Anterior cingulate cortex (tissue), 58 donors: Measurements from ENCODE around the gene KANSL2.
A peak's percentile ranks its signal among the peaks of the same experiment; 100 is the strongest.
"Not testable (repeated sequence)": the region's sequence is repeated elsewhere in the genome, so short reads cannot be mapped to it uniquely, and the experiment has no call there.

Source experiments
- DNase-seq, 58 donors: peaks; one replicate each; lab custom pipeline; 2025; lab: John Stamatoyannopoulos, UW

The KANSL2 gene

GRCh38 chr12:48686615-48687334 is 4.7 kb upstream of the KANSL2 start:
- no peak for DNase-seq

GRCh38 chr12:48686037-48686595 is 4.1 kb upstream of the KANSL2 start:
- DNase-seq, result no peak

GRCh38 chr12:48683534-48683933 is 1.5 kb upstream of the KANSL2 start:
- DNase-seq, result no peak

- DNase-seq, result no peak
These were observed 889 bp upstream of the KANSL2 start for GRCh38 chr12:48682927-48683326.

GRCh38 chr12:48682533-48682905 is 481 bp upstream of the KANSL2 start:
- not testable (repeated sequence) for DNase-seq

GRCh38 chr12:48681399-48681709 is 684 bp downstream of the KANSL2 start:
- peak in 1 of 58 donors; percentile 53 for DNase-seq

- no peak for DNase-seq
These were observed 1.2 kb downstream of the KANSL2 start for GRCh38 chr12:48680861-48681260.

- no peak for DNase-seq
These were observed 3.4 kb downstream of the KANSL2 start for GRCh38 chr12:48678551-48679185.

GRCh38 chr12:48671231-48671856 is 10.7 kb downstream of the KANSL2 start:
- no peak for DNase-seq

GRCh38 chr12:48668996-48669395 is 13.0 kb downstream of the KANSL2 start:
- no peak for DNase-seq

GRCh38 chr12:48659863-48660262 is 22.2 kb downstream of the KANSL2 start:
- DNase-seq, result no peak

GRCh38 chr12:48651681-48652080 is 30.4 kb downstream of the KANSL2 start:
- DNase-seq, result no peak

- DNase-seq, result not testable (repeated sequence)
These were observed 36.7 kb downstream of the KANSL2 start for GRCh38 chr12:48645354-48645753.

GRCh38 chr12:48643011-48643410 is 39.0 kb downstream of the KANSL2 start:
- no peak for DNase-seq

GRCh38 chr12:48641752-48642555 is 40.1 kb downstream of the KANSL2 start:
- not testable (repeated sequence) for DNase-seq

- DNase-seq, result no peak
These were observed 41.2 kb downstream of the KANSL2 start for GRCh38 chr12:48640854-48641253.

- no peak for DNase-seq
These were observed 41.6 kb downstream of the KANSL2 start for GRCh38 chr12:48640428-48640827.

GRCh38 chr12:48631071-48631470 is 51.0 kb downstream of the KANSL2 start:
- DNase-seq, result no peak

GRCh38 chr12:48630346-48630745 is 51.7 kb downstream of the KANSL2 start:
- no peak for DNase-seq

- no peak for DNase-seq
These were observed 52.5 kb downstream of the KANSL2 start for GRCh38 chr12:48629541-48629940.

GRCh38 chr12:48627556-48627955 is 54.5 kb downstream of the KANSL2 start:
- DNase-seq, result no peak
